GM23248 (cell line): ENCODE measurements around the gene TLE2.

ENCODE experiments used
- EZH2 ChIP-seq: fragments of 200-600 bp; sonication (generic); IDR thresholded peaks from 2 replicates; pipeline ENCODE4 v1.6.1; 2018; ENCODE audit warnings: antibody characterized with exemption, mild to moderate bottlenecking; ENCODE audit not compliant: insufficient read depth, poor library complexity, severe bottlenecking
- EZH2phosphoT487 ChIP-seq: fragments of 200-600 bp; sonication (generic); IDR thresholded peaks from 2 replicates; pipeline ENCODE4 v1.6.1; 2018; ENCODE audit warnings: antibody characterized with exemption, moderate library complexity, mild to moderate bottlenecking, low read depth; ENCODE audit not compliant: insufficient read depth

- no peak for TF ChIP-seq EZH2phosphoT487
- TF ChIP-seq EZH2, result no peak
Observed at GRCh38 chr19:3038214-3038613, 9.1 kb upstream of the TLE2 start.
